Measurements from ENCODE around the gene CAPN10.

GRCh38 chr2:240613781-240614180 is 27.2 kb downstream of the CAPN10 start:
- no peak for TF ChIP-seq ZNF274 (IDR thresholded peaks at IDR 0.05; ENCODE audit: low read depth, low read length)
- TF ChIP-seq YY1 (IDR thresholded peaks at IDR 0.05; ENCODE audit: insufficient read depth, insufficient read length), result no peak
- no peak for TF ChIP-seq SUZ12 (IDR thresholded peaks at IDR 0.05; ENCODE audit: extremely low read depth, insufficient read depth, insufficient read length)

All from NT2/D1 (cell line).